SKM-1 treated with dmso at 0.1 percent for 144 hours (cell line): ENCODE results near the gene IRAK4.
"Not testable (repeated sequence)": the region's sequence is repeated elsewhere in the genome, so short reads cannot be mapped to it uniquely, and the experiment has no call there.

Experiments used
- DNase-seq: peaks from one replicate; lab custom pipeline; 2025; ENCODE audit not compliant: unreplicated experiment; lab: John Stamatoyannopoulos, UW

Gene IRAK4

GRCh38 chr12:43758728-43759563, at the start of gene IRAK4, which contains the start of gene PUS7L:
Gene IRAK4, plus strand, starts transcription at chr12:43758951. Its CDS starts 9,161 bp downstream, at chr12:43768112.
Gene PUS7L, minus strand, starts transcription at chr12:43758790. Its CDS starts 3,545 bp downstream, at chr12:43755245.
- DNase-seq, result peak; percentile 76

GRCh38 chr12:43711348-43711747, 47.4 kb upstream of the IRAK4 start:
- DNase-seq, result no peak

- no peak for DNase-seq
These were observed 36.1 kb upstream of the IRAK4 start for GRCh38 chr12:43722621-43723020.

- DNase-seq, result no peak
These were observed 35.6 kb upstream of the IRAK4 start for GRCh38 chr12:43723134-43723533.

DNA sequence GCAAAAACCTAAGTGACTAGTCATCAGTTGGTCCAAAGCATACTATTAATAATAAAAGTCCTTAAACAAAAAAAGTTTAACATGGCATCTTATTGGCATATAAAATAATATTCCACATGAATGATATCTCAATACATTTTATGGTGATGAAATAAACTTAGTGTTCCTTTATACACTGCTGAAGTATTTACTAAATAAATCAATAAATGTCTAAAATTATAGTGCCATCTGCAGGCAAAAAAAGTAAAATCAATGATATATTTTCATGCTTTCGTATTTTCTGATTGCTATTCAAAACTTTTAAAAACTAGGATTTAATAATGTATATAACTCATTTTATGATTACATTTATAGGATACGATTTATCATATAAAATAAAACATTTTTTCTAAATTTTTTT, 30.6 kb upstream of the IRAK4 start:
- DNase-seq, result no peak

- no peak for DNase-seq
These were observed 30.1 kb upstream of the IRAK4 start for GRCh38 chr12:43728698-43729097.

GRCh38 chr12:43730283-43730682, 28.5 kb upstream of the IRAK4 start:
- no peak for DNase-seq

GRCh38 chr12:43733687-43734086, 25.1 kb upstream of the IRAK4 start:
- no peak for DNase-seq

DNA sequence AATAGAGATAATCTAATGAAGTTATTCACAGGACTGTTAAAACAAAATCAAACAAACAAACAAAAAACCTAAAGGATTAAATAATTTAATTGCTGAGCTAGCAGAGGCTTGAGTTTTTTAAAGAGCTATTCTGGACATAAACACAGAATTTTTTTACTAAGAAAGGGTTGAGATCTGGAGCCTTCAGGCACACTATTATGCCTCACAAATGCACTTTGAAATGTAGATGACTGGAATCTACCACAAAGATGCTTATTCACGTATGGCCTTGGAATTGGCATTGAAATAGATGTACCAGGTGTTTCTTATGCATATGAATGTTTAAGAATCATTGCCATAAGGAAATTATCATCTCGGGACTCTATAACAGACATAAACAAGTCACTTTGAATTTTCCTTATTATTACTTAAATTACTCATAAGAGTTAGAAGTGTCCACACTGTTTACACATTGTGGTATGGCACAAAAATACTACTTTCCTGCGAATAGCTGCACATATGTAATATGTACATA, 21.8 kb upstream of the IRAK4 start:
- DNase-seq, result no peak

DNA sequence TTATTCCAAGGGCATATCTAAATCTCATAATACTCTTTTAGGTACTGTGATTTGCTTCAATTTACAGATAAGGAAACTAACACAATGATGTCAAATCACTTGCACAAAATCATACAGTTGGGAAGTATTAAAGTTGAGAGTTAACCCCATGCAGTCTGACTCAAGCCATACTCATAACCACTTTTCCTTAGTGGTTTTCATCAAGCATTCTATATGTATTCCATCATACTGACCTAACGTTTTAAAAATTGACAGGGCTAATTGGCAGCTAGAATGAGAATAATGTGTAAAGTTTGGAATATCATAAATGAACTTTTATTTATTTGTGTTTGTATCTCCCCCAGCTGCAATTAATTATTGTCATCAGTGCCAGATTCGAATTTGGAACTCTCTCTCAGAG, 21.1 kb upstream of the IRAK4 start:
- no peak for DNase-seq

GRCh38 chr12:43740511-43741100, 18.1 kb upstream of the IRAK4 start:
- DNase-seq, result no peak

- DNase-seq, result no peak
These were observed 16.6 kb upstream of the IRAK4 start for GRCh38 chr12:43742106-43742505.

GRCh38 chr12:43744826-43745225, 13.9 kb upstream of the IRAK4 start:
- no peak for DNase-seq

DNA sequence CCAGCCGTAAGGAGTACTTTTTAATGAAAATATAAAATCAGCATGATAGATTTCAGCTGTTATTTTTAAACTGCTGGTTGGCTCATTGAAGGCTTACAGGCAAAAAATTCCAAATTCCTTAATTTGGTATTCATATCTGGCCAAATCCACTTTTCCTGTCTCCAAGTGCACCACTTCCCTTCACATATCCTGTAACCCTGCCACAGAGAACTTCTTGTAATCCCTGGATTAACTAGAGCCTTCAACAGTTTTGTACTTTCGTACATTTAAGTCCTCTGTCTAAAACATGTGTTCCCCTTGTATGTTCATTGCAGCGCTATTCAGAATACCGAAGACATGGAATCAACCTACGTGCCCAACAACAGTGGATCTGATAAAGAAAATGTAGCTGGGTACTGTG, 9.7 kb upstream of the IRAK4 start:
- DNase-seq, result no peak

DNA sequence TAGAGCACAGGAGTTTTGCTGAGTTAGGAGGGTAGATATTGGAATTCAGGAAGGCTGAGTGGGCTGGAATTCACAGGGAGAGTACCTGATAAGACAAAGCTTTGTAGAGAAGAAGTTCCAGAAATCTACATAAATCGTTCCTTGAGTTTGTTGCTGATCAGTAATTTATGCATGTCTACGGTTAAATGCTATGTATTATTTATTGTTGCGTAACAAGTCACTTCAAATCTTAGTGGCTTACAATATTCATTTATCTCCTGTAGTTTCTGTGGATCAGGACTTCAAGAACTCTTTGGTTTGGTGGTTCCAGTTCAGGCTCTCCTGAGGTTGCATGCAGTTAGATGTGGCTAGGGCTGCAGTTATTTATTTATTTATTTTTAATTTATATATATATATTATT, 7.9 kb upstream of the IRAK4 start:
- no peak for DNase-seq

- DNase-seq, result not testable (repeated sequence)
These were observed 7.4 kb upstream of the IRAK4 start for GRCh38 chr12:43751360-43751759.

DNA sequence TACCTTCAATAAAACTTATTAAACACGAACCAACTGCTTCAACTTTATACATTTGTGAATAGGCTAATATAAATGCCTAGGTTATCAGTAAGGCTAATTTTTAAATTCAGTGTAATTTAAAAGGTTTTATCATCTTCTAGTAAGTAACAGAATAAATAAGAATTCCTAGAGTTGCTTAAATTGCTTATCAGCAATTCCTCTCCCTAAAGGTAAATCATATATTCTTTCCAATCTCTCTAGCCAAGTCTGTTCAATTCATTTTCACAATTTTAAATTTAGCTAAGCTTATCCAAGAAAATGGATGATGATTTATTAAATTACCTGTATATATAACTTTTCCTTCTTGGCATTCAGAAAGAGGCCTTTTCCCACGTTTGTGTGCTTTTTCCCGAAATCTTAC, 4.7 kb upstream of the IRAK4 start:
- no peak for DNase-seq

DNA sequence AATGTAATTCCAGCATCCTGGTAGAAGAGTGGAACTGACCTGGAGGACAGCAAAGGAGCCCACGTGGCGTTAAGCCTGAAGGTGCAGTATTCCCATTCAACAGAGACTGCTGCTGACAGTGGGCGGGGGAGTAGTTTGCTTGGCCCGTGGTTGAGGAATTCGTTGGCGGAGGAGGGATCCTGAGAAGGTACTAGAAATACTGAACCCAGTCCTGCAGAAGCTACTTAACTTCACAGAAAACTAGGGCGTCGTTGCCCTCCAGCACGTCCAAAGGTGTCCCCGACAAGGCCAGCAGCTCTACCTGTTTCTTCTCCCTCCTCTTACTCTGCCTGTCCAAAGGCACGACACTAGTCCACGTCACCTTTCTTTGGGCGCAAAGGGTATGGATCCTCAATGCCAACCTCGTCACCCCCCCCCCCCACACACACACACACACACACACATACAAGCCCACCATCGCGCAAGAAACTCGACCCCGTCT, 464 bp upstream of the IRAK4 start:
- DNase-seq, result no peak

- no peak for DNase-seq
These were observed 1.6 kb downstream of the IRAK4 start for GRCh38 chr12:43760396-43760795.

- no peak for DNase-seq
These were observed 2.7 kb downstream of the IRAK4 start for GRCh38 chr12:43761500-43761899.

GRCh38 chr12:43762596-43762995, 3.8 kb downstream of the IRAK4 start:
- DNase-seq, result no peak

DNA sequence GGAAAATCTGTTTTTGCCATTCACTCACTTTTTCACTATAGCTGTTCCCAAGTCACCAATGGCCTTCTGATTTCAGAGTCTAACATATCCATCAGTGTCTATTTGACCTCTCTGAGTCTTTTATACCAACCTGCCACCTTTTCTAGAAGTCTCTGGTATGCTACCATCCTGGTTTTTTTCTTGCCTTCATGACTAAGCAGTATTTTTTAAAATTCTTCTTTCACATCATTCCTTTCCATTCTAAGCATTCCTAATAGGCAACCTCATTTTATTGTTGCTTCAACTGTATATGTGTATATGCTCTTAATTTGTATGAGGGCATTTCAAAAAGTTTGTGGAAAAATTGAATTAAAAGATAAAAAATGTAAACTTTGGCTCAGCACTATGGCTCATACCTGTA, 5.0 kb downstream of the IRAK4 start:
- no peak for DNase-seq
